HG03520 (cell line): Measurements from ENCODE around the gene ASB13.

Experiments
- ATAC-seq: cut with Tn5 transposase; IDR thresholded peaks from one replicate; pipeline ENCODE4 v1.9.1; 2021; ENCODE audit warnings: mild to moderate bottlenecking, moderate library complexity; ENCODE audit not compliant: unreplicated experiment

The ASB13 gene

DNA sequence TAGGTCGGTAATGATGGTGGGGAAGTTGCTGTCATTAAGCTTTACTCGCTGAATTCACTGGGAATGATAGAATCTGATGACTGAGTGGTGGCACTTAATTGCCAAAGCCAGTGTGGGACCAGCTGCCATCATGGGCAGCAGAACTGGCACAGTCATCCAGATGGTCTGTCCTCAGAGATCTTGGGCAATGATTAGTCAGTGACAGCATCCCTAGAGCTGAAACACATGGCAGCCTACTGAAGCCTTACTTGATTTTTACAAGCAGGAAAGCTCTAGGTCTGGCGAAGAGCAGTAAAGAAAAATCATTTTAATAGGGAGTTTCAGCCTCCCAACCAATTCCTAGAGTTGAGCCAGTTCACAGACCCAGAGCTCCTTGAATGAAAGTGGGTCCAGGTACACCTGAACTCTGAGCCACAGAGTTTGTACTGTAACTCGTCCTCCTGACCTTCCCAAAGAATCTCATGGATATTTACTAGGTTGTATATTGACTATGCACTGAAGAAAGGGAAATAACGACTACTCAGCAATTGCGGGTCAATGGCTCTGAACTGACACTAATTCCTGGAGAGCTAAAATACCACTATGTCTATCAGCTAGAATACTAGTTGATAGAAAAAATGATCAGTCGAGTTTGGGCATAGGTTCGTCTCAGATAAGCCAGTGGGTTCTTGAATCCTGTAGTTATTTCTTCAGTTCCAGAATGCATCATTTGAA lies 4.4 kb upstream of the ASB13 start:
- ATAC-seq, result no peak

DNA sequence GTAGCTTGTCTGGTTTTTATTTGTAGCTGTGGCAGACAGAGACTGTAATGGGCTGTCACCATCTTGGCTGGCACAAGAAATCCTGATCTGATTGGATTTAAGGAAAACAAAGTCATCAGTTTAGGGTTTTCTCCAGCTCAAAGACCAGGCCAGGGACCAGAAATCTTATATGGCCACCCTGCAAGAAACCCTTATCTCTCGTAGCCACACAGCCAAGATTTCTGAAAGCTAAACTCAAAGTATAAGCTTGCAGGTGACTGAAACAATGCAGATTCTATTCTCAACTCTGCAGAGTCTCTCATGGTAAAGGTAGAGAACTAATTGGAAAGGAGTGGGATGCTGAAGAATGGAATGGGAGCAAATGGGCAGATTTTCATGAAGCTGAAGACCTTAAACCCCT lies 3.2 kb upstream of the ASB13 start:
- ATAC-seq, result no peak

GRCh38 chr10:5668429-5668828 lies 2.0 kb upstream of the ASB13 start:
- ATAC-seq, result no peak

GRCh38 chr10:5666841-5667630 lies 641 bp upstream of the ASB13 start:
- ATAC-seq, result no peak

DNA sequence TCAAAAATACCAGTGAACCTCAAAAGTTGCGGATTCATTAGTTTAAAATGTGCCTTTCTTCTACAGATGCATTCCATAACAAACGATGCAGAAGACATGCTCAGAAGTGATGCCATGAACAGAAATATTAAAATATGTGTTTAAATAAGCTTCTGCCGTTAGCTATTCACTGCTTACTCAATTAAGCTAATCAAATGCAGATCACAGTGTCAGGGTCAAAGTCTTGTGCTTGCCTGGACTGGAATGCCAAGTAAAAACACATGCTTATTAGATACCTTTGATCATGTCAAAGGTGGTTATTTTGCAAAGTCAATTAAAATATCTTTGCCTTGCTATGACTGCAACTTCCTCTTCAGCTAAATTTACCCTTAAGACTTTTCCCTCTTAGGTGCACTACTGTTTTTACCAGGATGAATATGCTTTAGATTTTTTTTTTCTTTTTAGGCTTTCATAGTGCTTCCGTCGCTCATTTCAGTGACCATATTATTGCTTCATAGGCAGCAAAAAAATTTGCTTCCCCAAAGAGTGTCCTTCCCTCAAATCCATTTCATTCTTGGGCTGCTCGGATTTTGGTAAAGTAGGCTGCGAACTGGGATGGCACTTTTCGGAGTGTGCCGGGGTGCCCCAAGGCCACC lies 905 bp downstream of the ASB13 start:
- no peak for ATAC-seq

GRCh38 chr10:5663692-5664427 lies 2.5 kb downstream of the ASB13 start:
- no peak for ATAC-seq

DNA sequence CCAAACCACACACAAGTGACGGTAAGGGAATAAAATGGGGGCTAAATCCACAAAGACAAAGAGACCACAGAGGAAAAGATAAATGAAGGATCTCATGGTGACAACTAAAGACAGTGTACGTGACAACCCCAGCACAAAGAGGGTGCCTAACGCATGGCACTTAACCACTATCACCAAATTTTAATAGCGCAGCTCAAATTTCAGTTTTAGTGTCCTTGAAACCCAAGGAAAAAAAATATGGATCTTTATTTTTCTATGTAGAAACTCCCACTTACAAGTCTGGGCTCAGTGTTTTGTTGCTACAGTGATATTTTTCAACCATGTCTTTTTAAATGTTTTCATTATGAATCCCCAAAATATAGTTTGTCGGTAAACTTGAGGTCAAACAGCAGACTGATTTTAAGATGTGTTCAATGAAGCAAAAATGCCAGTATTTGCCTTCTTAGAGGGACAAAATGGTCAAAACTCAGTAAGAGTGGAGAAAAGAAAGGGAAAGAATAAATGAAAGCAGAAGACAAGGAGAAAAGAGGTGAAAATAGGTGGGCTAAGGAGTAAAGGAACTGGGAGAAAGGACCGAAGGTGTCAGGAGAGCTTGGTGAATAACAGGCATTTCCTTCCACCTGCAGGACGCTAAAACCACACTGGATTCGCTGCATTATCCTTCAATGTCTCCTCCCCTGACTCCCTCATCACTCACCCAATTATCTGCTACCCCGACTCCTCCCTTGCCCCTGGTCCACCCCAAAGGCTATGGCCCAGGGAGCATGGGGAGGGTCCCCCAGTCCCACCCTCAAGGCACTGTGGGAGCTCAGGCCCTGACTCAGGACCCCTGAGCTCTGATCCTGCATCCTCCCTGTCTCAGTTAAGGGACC lies 3.5 kb downstream of the ASB13 start:
- ATAC-seq, result no peak

GRCh38 chr10:5661043-5661442 lies 5.4 kb downstream of the ASB13 start:
- ATAC-seq, result no peak

- peak; percentile 50 for ATAC-seq
These were observed 6.5 kb downstream of the ASB13 start for GRCh38 chr10:5659702-5660528.

- ATAC-seq, result no peak
These were observed 7.3 kb downstream of the ASB13 start for GRCh38 chr10:5658871-5659618.

DNA sequence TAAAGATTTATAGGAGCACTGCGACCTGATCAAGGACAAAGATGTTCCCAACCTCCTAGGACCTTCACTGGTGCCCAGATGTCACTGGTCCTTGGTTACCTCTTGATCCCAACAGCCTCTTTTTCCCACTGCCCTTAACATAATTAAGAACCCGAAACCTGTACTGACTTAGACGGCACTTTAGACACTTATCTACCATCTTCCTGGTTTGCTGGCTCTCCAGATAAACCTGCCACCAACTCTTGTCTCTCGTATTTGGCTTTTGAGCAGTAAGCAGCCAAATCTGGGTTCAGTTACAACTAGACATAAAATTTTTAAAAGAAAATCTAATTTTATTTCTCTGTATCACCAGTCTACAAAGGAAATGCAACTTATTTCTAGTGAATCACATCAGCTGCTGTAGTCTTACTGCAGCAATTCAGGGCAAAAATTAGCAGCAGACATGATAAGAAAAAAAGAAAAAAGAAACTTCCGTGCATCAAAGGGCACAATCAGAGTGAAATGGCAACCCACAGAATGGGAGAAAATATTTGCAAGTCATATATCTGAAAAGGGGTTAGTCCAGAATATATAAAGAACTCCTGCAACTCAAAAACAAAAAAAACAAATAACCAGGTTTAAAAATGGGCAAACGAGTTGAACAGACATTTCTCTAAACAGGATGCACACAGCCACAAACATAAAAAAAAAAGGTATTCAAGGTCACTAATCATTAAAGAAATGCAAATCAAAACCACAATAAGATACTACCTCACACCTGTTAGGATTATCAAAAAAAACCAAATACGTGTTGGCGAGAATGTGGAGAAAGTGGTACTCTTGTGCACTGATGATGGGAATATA lies 9.4 kb downstream of the ASB13 start:
- no peak for ATAC-seq

DNA sequence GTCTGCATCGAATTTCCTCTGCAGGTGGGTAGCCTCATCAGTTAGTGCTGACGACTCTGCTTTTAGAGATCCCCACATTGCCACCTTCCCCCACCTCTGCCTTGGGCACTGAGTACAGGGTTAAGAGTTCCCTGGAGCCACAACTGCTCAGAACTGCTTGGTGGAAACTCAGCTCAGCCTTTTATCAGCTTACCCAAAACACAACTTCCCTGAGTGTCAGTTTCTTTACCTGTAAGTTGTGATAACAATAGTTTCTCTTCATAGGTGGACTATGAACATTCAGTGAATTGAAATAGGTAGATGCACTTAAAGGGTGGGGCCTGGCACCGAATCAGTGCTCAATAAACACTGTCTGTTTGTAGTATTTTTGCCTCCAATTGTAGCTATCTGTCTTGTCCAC lies 11.3 kb downstream of the ASB13 start:
- no peak for ATAC-seq

- ATAC-seq, result no peak
These were observed 12.1 kb downstream of the ASB13 start for GRCh38 chr10:5654218-5654755.

- no peak for ATAC-seq
These were observed 13.6 kb downstream of the ASB13 start for GRCh38 chr10:5652746-5653145.

DNA sequence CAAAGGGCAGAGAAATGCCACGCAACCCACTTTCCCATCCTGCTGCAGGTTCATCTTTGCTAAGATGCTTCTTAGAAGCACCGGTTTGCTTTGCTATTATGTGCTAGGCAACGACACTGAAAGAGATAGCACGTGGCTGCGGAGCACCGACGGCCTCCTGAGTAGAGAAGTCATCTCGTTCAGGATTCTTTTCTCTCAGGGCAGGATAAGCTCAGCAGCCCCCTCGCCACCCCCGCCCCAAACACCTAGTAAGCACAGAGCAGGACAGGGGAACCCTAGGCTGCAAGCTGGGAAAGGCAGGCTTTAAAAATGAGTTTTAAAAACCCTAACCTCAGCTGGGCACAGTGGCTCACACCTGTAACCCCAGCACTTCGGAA lies 15.0 kb downstream of the ASB13 start:
- no peak for ATAC-seq

GRCh38 chr10:5650664-5651387 lies 15.6 kb downstream of the ASB13 start:
- ATAC-seq, result no peak

GRCh38 chr10:5649746-5650145 lies 16.6 kb downstream of the ASB13 start:
- no peak for ATAC-seq
